Activated CD4-positive, alpha-beta T cell treated with anti-CD3 and anti-CD28 coated beads, Interleukin-2, amount 10 ng/mL, durations not matched to agents 24 days and 14 days (primary cell): ENCODE results near the gene RHOJ. TPM values are rescaled to one million over a fixed set of nuclear protein-coding genes. Genes with fewer than 3 reads are reported as not detected.
"Not testable (repeated sequence)": the region's sequence is repeated elsewhere in the genome, so short reads cannot be mapped to it uniquely, and the experiment has no call there.

ENCODE experiments used
- DNase-seq: peaks from one replicate; pipeline ENCODE4 v3.0.0; 2022
- H3K27ac Mint-ChIP-seq: one replicate; pipeline ENCODE4 v1.8.0; 2022; ENCODE audit warnings: mild to moderate bottlenecking, mixed read lengths
- H3K27me3 Mint-ChIP-seq: one replicate; pipeline ENCODE4 v1.8.0; 2022; ENCODE audit warnings: mixed read lengths
- H3K36me3 Mint-ChIP-seq: one replicate; pipeline ENCODE4 v1.8.0; 2022; ENCODE audit warnings: low read depth, mild to moderate bottlenecking, mixed read lengths
- H3K4me1 Mint-ChIP-seq: one replicate; pipeline ENCODE4 v1.8.0; 2021; ENCODE audit warnings: mixed read lengths
- H3K4me3 Mint-ChIP-seq: one replicate; pipeline ENCODE4 v1.8.0; 2022; ENCODE audit warnings: mild to moderate bottlenecking, moderate library complexity, mixed read lengths
- H3K9me3 Mint-ChIP-seq: one replicate; pipeline ENCODE4 v1.8.0; 2021; ENCODE audit warnings: mixed read lengths
- intact Hi-C: fragments of 100-400 bp; cut with micrococcal nuclease; formaldehyde crosslinking; loops from one replicate; pipeline ENCODE4 v1.15.1; 2023
- total RNA-seq: library from RNA; stranded (reverse); gene quantifications from 2 replicates; pipeline ENCODE4 v1.2.3, GENCODE V29; 2022

Gene RHOJ
- total RNA-seq, result not detected in 2 replicates

- no peak within 1 kb of the TSS for H3K4me3 Mint-ChIP-seq
- DNase-seq, result no peak
- no peak within 1 kb of the TSS for H3K27ac Mint-ChIP-seq
- intact Hi-C loops, result no loop called here
- no peaks in the 10 kb centered on the region for H3K9me3 Mint-ChIP-seq
- H3K4me1 Mint-ChIP-seq, result no peaks in the 10 kb centered on the region
- peaks cover 11% of the 10 kb centered on the region for H3K27me3 Mint-ChIP-seq
- no peaks in the 10 kb centered on the region for H3K36me3 Mint-ChIP-seq
Measured at GRCh38 chr14:63204407-63205043, at the start of gene RHOJ. TSS of gene RHOJ (plus strand) at chr14:63204443. CDS start at chr14:63204870, 427 bp downstream.

DNA sequence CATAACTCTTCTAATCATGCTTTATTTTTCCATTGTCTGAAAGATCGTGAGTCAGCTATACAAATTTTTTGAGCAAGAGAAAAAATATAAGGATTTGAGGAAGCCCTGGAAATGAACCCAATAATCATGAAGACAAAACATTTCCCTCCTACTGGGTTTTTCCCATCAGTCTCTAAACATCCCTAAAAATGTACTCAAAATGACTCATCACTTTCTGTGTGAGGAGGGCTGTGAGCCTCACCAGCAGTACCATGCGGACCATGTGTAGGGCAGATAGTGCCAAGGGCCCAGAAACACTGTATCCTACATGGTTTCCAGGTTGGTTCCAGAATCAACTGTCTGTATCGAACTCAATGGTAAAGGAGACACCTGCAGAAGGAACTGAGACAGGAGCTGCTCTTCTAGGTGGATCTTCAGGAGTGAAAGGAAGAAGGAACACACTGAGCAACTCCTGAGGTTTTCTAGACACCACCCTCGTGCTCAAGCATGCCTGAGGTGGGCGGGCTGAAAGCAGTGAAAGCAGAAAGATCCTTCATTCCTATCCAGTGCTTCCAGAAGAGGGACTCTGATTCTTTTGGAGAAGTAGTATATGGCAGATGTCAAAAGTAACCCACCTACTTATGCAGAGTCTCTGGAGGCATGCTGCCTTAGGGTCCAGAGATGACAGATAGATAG lies 48.6 kb upstream of the RHOJ start:
- no peak overlapping the region for H3K4me3 Mint-ChIP-seq
- H3K36me3 Mint-ChIP-seq, result no peaks in the 10 kb centered on the region
- no peaks in the 10 kb centered on the region for H3K27me3 Mint-ChIP-seq
- H3K9me3 Mint-ChIP-seq, result no peaks in the 10 kb centered on the region
- no peak overlapping the region for H3K27ac Mint-ChIP-seq
- no peaks in the 10 kb centered on the region for H3K4me1 Mint-ChIP-seq
- no peak for DNase-seq
- intact Hi-C loops, result no loop called here

GRCh38 chr14:63157195-63157594 lies 47.0 kb upstream of the RHOJ start:
- no peaks in the 10 kb centered on the region for H3K36me3 Mint-ChIP-seq
- intact Hi-C loops, result no loop called here
- DNase-seq, result no peak

DNA sequence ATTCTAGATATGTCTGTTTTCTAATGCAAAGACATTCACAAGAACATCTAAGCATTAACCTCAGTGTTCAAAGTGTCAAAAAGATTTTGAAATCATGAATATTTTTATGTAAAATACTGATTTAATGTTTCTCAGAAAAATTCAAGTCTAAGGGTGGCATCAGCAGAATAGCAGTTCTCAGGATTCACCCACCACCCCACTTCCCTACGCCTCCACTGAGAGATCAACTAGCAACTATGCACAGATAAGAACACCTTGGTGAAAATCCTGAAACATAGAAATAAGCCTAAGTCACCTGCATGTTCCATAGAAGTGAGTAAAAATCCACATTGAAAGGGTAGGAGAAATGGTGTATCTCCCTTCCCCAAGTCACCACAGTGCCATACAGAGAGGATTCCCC lies 40.9 kb upstream of the RHOJ start:
- DNase-seq, result no peak
- Mint-ChIP-seq H3K4me1 (no peaks in the 10 kb centered on the region), H3K27ac (no peak overlapping the region), H3K9me3 (no peaks in the 10 kb centered on the region), H3K4me3 (no peak overlapping the region), H3K36me3 (no peaks in the 10 kb centered on the region), H3K27me3 (no peaks in the 10 kb centered on the region)
- intact Hi-C loops, result no loop called here

More at GRCh38 chr14:63157195-63157594, 47.0 kb upstream of the RHOJ start:
- Mint-ChIP-seq H3K27ac (no peak overlapping the region), H3K9me3 (no peaks in the 10 kb centered on the region), H3K4me1 (no peaks in the 10 kb centered on the region), H3K4me3 (no peak overlapping the region), H3K27me3 (no peaks in the 10 kb centered on the region)

DNA sequence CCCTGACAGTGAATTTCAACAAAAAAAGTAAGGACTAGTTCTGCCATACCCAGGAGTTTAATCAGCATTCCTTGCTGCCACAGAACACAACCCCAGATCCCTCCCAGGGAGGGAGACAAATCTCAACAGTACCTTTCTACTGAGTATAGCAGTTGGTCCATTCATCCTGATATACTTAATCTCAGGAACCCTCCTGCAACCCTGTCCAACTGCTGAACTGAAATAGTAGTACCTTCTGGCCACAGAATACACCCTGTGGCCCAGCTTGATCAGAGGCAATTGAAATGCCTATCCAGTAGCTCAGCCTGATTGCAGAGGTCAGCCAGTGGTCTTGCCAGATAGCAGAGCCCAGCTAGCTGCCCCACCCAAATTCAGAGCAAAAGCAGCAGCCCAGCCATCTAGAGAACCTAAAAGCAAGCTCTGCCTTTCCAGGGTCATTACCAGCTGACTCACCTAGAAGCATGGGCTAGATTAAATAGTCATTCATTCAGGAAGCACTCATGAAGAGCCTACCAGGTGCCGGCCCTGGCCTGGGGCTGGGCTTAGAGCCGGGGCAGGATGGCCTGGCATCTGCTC lies 40.0 kb upstream of the RHOJ start:
- H3K4me3 Mint-ChIP-seq, result no peak overlapping the region
- no peak for DNase-seq
- intact Hi-C loops, result no loop called here
- H3K36me3 Mint-ChIP-seq, result no peaks in the 10 kb centered on the region
- no peaks in the 10 kb centered on the region for H3K9me3 Mint-ChIP-seq
- no peak overlapping the region for H3K27ac Mint-ChIP-seq
- H3K27me3 Mint-ChIP-seq, result no peaks in the 10 kb centered on the region
- H3K4me1 Mint-ChIP-seq, result no peaks in the 10 kb centered on the region

DNA sequence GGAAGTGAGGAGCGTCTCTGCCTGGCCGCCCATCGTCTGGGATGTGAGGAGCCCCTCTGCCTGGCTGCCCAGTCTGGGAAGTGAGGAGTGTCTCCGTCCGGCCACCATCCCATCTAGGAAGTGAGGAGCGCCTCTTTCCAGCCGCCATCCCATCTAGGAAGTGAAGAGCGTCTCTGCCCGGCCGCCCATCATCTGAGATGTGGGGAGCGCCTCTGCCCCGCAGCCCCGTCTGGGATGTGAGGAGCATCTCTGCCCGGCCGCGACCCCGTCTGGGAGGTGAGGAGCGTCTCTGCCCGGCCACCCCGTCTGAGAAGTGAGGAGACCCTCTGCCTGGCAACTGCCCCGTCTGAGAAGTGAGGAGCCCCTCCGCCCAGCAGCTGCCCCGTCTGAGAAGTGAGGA lies 39.0 kb upstream of the RHOJ start:
- H3K4me1 Mint-ChIP-seq, H3K27me3 Mint-ChIP-seq, DNase-seq, H3K9me3 Mint-ChIP-seq, intact Hi-C loops, H3K36me3 Mint-ChIP-seq, H3K27ac Mint-ChIP-seq, H3K4me3 Mint-ChIP-seq: not testable (repeated sequence)

- no peak for DNase-seq
- Mint-ChIP-seq H3K4me1 (no peaks in the 10 kb centered on the region), H3K27me3 (no peaks in the 10 kb centered on the region), H3K4me3 (no peak overlapping the region), H3K27ac (no peak overlapping the region), H3K9me3 (no peaks in the 10 kb centered on the region), H3K36me3 (no peaks in the 10 kb centered on the region)
- intact Hi-C loops, result no loop called here
Measured at GRCh38 chr14:63167044-63167443, 37.2 kb upstream of the RHOJ start.

DNA sequence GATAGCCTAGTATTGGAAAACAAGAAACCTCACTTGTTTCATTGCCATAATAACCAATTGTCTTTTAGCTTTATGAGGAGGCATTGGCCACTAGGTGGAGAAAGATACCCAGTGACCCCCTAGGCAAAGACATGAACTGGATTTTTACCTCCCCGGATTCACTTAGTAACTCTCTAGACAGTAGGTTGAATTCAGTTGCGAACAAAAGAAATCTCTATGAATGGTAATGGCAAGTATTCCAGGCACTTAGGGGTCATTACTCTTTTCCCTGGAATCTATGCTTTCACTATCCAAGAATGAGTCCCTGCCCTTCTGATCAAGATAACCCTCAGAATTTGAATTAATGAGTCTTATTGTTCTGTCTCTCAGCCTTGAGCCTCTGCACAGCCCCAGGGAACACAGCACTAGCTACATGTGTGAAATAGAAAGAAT lies 29.5 kb upstream of the RHOJ start:
- no peaks in the 10 kb centered on the region for H3K4me1 Mint-ChIP-seq
- intact Hi-C loops, result no loop called here

DNA sequence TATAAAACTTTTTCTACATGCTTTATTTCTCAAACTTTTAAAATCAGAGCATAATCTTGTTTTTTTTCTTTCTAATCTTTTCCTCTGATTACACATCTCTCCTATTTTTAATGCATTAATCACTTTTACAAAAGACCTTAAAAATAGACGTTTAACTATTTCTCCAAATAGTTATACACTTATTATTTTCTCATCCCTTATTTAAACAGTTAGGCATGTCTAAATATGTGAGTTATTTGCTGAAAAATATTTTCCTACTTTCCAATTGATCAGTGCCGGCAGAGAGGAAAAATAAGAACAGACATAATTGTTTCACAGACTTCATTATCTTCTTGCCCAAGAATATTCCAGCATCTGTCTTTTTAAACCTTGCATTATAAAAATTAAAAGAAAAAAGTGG lies 28.7 kb upstream of the RHOJ start:
- no peak for DNase-seq
- Mint-ChIP-seq H3K4me1 (no peaks in the 10 kb centered on the region), H3K27ac (no peak overlapping the region), H3K9me3 (no peaks in the 10 kb centered on the region), H3K4me3 (no peak overlapping the region), H3K27me3 (no peaks in the 10 kb centered on the region), H3K36me3 (no peaks in the 10 kb centered on the region)
- intact Hi-C loops, result no loop called here

More for the DNA sequence above, 29.5 kb upstream of the RHOJ start:
- Mint-ChIP-seq H3K4me3 (no peak overlapping the region), H3K9me3 (no peaks in the 10 kb centered on the region), H3K27me3 (no peaks in the 10 kb centered on the region), H3K36me3 (no peaks in the 10 kb centered on the region), H3K27ac (no peak overlapping the region)
- DNase-seq, result no peak

DNA sequence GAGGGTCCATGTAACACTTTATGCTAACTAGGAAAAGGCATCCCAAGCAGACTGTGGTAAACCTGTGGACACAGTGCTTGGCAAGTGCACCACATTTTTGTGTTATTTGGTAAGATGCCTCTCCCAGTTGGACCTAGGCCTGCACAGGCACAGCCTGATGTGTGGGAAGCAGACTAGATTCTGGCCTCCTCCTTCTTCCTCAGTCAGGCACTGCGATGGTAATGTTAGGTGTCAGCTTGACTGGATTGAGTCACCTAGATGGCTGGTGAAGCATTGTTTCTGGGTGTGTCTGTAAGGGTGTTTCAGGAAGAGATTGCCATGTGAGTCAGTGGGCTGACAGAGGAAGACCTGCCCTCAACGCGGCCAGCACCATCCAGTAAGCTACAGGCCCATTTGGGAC lies 25.3 kb upstream of the RHOJ start:
- no peaks in the 10 kb centered on the region for H3K36me3 Mint-ChIP-seq
- H3K4me1 Mint-ChIP-seq, result no peaks in the 10 kb centered on the region
- intact Hi-C loops, result no loop called here
- H3K27ac Mint-ChIP-seq, result no peak overlapping the region
- no peaks in the 10 kb centered on the region for H3K27me3 Mint-ChIP-seq
- no peak for DNase-seq
- H3K4me3 Mint-ChIP-seq, result no peak overlapping the region
- no peaks in the 10 kb centered on the region for H3K9me3 Mint-ChIP-seq

GRCh38 chr14:63179383-63179782 lies 24.9 kb upstream of the RHOJ start:
- H3K27me3 Mint-ChIP-seq, result no peaks in the 10 kb centered on the region
- intact Hi-C loops, result no loop called here
- H3K36me3 Mint-ChIP-seq, result no peaks in the 10 kb centered on the region
- no peak for DNase-seq
- H3K4me3 Mint-ChIP-seq, result no peak overlapping the region
- H3K4me1 Mint-ChIP-seq, result no peaks in the 10 kb centered on the region
- no peak overlapping the region for H3K27ac Mint-ChIP-seq
- no peaks in the 10 kb centered on the region for H3K9me3 Mint-ChIP-seq

GRCh38 chr14:63180011-63180410 lies 24.2 kb upstream of the RHOJ start:
- Mint-ChIP-seq H3K9me3 (no peaks in the 10 kb centered on the region), H3K27ac (no peak overlapping the region)

GRCh38 chr14:63182968-63183367 lies 21.3 kb upstream of the RHOJ start:
- H3K36me3 Mint-ChIP-seq, result no peaks in the 10 kb centered on the region
- H3K27ac Mint-ChIP-seq, result no peak overlapping the region
- intact Hi-C loops, result no loop called here
- no peak for DNase-seq
- no peaks in the 10 kb centered on the region for H3K27me3 Mint-ChIP-seq
- H3K4me1 Mint-ChIP-seq, result no peaks in the 10 kb centered on the region
- no peak overlapping the region for H3K4me3 Mint-ChIP-seq
- H3K9me3 Mint-ChIP-seq, result no peaks in the 10 kb centered on the region

More at GRCh38 chr14:63180011-63180410, 24.2 kb upstream of the RHOJ start:
- DNase-seq, result no peak
- Mint-ChIP-seq H3K4me3 (no peak overlapping the region), H3K4me1 (no peaks in the 10 kb centered on the region), H3K36me3 (no peaks in the 10 kb centered on the region), H3K27me3 (no peaks in the 10 kb centered on the region)
- intact Hi-C loops, result no loop called here

GRCh38 chr14:63186453-63186852 lies 17.8 kb upstream of the RHOJ start:
- H3K27ac Mint-ChIP-seq, result no peak overlapping the region
- intact Hi-C loops, result no loop called here
- H3K36me3 Mint-ChIP-seq, result no peaks in the 10 kb centered on the region
- no peaks in the 10 kb centered on the region for H3K4me1 Mint-ChIP-seq
- no peak for DNase-seq
- H3K9me3 Mint-ChIP-seq, result no peaks in the 10 kb centered on the region
- H3K27me3 Mint-ChIP-seq, result no peaks in the 10 kb centered on the region
- H3K4me3 Mint-ChIP-seq, result no peak overlapping the region
